Stimulated activated CD8-positive, alpha-beta memory T cell treated with anti-CD3 and anti-CD28 coated beads, Interleukin-12 subunit alpha, Interleukin-12 subunit beta, amount 100 ng/mL, for 24 hours (primary cell): ENCODE data around the gene ONECUT3.
"Not testable (repeated sequence)": the region's sequence is repeated elsewhere in the genome, so short reads cannot be mapped to it uniquely, and the experiment has no call there.

Source experiments
- DNase-seq: peaks from one replicate; pipeline ENCODE4 v3.0.0-alpha.2; 2020; ENCODE audit errors: extremely low read depth

Gene ONECUT3

GRCh38 chr19:1755467-1756171 lies 2.3 kb downstream of the ONECUT3 start:
- no peak for DNase-seq

DNA sequence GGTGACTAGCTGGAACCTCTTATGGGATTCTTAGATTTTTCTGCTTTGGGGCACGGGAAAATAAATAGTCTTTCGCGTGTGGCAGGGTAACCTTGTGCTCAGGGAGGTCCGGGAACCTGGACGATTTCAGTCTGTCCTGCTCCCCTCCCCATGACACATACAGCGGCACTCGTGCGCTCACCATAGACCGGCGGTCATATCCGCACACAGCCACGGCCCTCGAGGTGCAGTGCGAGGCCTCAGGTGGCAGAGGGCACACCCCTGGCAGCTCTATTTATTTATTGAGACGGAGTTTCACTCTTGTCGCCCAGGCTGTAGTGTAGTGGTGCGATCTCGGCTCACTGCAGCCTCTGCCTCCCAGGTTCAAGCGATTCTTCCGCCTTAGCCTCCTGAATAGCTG lies 3.0 kb downstream of the ONECUT3 start:
- no peak for DNase-seq

- DNase-seq: no peak
These were observed 3.6 kb downstream of the ONECUT3 start for GRCh38 chr19:1756705-1757465.

DNA sequence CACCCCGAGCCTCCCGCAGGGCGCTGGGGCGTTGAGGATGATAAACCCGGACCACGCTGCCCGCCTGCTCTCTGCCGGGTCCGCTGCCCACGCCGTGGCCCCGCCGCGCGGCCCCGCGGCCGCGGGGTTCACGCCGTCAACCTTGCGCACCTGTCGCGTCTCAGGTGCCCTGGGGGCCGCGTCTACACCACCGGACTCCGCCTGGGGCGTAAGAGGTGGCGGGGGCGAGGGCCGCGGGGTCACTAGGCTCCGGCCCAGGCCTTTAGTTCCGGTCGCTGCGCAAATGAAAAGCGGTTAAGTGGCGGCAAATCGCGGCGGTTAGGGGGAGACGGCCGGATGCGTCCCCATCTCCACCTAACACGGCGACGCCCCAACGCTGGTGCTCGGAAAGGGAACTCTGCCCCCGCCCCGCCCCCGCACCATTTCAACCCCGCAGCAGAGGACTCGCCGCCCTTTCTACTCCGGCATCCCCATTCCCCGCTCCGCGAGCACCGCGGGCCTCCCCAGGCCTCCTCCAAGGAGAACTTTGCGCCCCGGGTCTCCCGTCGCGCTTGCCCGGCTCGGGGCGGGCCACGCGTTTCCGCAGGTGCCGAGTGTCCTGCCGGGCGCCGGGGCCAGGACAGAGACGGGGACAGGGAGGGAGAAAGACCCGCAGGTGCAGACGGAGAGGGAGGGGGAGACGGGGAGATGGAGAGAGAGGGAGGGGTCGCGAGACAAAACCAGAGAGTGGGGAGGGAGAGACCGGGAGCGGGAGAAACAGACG lies 4.3 kb downstream of the ONECUT3 start:
- DNase-seq: no peak

DNA sequence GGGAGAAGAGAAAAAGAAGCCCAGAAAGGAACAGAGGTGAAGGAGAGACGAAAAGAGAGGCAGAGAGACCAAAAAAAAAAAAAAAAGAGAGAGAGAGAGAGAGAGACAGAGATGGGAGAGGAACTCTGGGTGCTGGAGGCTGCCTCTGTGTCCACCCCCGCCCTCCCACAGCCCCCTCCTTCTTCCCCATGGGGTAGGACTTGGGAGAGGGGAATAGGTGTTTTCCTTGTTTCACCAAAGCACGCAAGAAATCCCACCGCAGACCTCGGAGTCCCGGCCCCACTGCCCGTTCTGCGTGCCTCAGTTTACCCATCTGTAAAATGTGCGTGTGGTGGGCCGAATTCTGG lies 4.9 kb downstream of the ONECUT3 start:
- no peak for DNase-seq

DNA sequence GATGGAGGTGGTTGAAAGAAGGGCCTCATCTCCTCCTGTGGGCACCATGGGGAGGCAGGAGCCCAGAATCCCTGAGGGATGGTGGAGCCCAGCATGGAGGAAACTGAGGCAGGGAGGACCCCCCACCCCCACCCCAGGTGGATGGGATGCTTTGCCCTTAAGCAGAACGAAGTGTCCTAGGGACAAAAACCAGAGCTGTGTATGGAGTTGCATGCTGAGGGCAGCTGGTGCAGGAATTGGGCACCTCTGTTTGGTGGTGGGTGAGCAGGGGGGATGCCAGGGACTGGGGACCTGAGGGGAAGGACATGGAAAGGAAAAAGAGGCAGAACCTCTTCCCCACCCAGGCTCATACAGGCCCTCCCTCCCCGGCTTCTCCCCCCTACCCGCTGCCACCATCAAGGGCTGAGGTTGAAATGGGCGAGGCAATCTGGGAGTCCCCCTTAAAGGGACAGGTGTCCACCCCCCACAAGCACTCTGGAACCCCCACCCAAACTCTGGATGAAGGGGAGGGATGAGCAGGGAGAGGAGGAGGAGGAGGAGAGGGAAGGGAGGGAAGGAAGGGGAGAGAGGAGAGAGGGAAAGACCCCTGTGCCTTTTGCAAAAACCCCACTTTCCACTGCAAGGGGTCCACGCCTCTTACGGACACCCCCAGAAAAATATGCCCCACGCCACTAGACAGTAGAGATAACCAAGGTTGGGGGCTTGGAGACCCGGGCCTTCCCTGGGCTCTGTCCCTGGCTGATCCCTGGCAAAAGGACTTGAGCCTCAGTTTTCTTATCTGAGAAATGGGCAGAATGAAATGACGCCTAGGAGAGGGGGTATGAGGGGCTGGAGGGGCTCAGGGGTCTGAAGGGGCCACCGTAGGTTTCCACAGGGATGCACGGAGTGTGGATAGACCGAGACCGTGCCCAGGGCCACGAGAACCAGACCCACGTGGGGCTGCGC lies 5.9 kb downstream of the ONECUT3 start:
- DNase-seq: no peak

DNA sequence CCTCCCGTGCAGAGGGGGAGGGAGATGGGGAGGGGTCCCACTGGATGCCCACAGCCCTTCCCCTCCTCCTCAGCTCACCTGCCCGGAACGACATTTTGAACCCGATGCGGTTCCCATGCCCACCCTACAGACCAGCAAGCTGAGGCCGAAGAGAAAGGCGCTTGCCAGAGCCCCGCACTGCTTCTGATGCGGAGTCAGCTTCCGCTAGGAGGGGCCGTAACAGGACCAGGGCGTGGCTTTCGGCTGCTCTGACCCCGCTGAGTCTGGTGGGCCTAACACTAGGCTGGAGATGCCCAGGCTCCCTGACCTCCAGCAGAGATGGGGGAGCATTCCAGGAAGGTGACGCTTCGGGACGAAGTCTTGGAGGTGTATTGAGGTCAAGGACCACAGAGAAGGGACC lies 6.7 kb downstream of the ONECUT3 start:
- DNase-seq: no peak

DNA sequence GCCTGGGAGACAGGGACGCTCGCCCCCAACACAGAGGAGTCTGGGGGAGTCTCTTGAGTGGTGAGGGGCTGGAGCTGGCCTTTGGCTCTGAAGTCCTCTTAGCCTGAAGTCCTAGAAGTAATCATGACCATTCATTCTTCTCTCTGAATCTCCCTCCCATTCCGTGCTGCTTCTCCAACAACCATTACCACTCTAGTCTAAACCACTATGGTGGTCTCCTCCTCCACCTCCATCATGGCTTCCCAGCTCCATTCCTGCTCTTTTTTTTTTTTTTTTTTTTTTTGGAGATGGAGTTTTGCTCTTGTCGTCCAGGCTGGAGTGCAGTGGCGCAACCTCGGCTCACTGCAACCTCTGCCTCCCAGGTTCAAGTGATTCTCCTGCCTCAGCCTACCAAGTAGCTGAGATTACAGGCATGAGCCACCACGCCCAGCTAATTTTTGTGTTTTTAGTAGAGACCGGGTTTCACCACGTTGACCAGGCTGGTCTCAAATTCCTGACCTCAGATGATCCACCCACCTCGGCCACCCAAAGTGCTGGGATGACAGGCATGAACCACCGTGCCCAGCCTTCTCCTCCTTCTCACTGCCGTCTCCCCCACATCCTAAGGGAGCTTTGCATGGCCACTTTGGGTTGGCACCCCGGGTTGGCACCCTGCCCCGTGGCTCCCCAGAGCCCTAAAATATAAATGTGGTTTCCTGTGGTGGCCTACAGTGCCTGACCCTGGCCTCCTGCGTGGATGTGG lies 7.7 kb downstream of the ONECUT3 start:
- not testable (repeated sequence) for DNase-seq

GRCh38 chr19:1761528-1762242 lies 8.4 kb downstream of the ONECUT3 start:
- DNase-seq: no peak

- no peak for DNase-seq
These were observed 9.2 kb downstream of the ONECUT3 start for GRCh38 chr19:1762243-1763117.

DNA sequence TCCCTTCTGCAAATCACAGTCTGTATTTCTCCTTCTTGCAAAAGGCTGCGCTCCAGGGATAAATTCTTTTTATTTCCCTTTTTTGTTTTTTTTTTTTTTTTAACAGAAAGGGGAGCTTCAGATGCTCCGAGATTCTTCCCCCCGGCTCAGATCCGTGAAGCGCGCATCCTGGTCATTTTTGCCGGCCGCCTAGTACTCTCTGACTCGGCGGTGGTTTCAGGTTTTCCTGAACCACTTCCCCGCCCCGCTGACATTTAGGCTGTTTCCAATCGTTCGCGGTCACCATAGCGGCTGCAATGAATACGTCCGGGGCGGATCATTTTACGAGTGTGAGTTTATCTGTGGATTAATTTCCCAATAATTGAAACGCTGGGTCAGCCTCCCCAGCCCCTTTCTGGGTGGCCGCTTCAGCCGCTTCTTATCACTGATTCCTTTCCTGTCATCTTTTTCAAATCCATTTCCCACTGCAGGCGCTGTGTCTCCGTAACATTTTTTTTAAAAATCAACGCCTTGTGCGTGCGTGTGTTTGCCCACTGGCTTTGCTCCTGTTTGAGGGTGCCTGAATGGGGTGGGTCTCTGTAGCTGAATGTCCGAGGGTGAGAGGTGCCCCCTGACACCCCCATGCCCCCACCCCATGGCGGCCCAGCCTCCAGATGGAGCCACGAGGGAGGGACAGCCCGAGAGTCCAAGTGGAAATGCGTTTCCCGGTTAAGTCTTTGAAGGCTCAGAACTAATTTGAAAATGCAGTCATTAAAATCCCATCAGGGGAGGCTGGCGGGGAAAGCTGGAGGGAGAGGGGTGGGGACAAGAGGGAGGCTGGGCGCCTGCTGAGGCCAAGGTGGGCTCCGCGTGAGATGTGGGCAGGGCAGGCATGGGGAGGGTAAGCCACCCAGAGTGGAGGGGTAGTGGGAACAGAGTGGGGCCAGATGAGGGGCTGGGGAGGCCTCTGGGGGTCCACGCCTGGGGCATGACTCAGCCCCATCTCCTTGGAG lies 10.6 kb downstream of the ONECUT3 start:
- DNase-seq: no peak

DNA sequence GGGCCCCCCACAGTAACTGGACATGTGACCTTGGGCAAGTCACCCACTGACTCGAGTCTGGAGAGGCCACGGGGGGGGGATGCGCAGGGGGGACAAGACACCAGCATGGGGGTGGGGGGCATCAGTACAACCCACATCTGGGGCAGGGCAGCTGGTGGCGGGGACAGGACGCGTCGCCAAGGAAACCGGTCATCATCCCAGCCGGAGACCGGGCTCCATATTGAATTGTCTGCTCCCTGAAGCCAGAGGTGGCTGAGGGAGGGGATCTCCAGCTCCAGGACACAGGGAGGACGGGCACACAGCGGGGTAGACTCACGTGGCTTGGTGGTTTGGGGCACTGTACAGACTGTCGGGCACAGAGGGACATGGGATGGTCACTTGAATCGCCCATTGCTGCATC lies 11.4 kb downstream of the ONECUT3 start:
- DNase-seq: no peak

GRCh38 chr19:1765232-1765903 lies 12.1 kb downstream of the ONECUT3 start:
- no peak for DNase-seq

DNA sequence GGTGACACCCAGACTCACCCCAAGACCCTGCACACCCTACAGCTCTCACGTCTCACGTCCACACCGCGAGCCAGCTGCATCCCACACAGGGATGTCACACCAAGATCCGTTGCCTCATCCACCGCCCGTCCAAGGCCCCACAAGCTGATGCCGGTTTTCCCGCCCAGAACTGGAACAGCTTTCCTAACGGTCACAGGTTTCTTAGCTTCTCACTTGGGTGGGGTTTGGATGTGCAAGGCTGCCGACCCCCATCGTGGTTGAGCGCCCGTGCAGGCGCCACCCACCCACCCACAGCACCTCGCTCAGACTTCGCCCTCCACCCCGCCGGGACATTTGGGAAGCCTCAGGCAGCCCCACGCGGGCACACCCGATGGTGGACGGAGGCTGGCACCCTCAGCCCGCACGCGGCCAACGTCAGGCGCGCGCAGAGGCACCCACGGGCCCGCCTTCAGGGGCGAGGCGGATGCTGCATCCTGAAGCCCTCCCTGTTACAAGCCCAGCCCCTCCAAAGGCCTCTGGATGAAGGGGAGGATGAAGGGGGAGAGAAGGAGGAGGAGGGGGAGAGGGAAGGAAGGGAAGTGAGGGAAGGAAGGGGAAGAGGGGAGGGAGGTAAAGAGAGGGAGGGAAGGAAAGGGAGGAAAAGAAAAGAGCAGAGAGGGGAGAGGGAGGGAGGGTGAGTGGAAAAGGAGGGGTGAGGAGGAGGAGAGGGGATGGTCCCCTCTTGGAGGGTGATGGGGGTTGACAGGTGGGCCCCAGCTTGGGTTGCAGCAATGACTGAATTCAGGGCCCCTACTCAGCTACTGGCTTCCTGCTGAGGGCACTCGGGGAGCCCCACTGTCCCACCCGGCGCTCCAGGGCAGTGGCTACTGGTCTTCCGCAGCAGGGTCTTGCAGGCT lies 12.8 kb downstream of the ONECUT3 start:
- DNase-seq: no peak

- DNase-seq: no peak
These were observed 13.6 kb downstream of the ONECUT3 start for GRCh38 chr19:1766800-1767352.

- no peak for DNase-seq
These were observed 14.2 kb downstream of the ONECUT3 start for GRCh38 chr19:1767464-1767933.
